ENCODE results near the gene IL19. TPM values are rescaled to one million over a fixed set of nuclear protein-coding genes. Genes with fewer than 3 reads are reported as not detected.

Gene IL19
- total RNA-seq, 1 experiment from 2014 or later = not detected

DNA sequence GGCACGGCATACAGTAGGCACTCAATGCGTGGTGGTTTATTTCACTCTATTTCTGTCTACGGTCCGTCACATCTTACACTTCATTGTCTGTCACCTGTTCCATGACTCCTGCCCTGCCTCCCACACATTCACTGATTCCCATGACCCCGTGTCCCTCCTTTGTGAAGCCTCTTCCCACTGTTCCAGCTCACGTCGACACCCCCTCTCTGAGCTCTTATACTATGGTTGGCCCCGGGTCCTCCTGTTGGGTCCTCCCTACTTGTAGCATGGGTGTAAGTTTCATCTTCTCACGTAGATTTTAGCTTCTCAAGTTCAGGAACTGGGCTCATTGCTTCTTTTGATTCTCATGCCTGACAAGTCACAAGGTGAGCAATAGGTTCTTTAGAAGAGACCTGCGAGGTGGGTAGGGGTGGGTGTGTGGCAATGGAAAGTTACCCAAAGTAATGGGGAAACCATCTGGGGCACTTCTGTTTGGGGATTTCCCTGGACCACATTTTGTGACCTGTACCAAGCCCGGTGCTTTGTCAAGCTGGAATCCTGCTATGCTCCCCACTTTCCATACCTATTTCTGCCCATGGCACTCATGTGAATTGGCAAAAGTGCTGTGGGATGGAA, 23.8 kb downstream of the IL19 start:
- H3K14ac ChIP-seq (ENCODE audit: insufficient read depth, low read length) = no peak overlapping the region; the same call in 1 of the 2 replicates
- H2AFZ ChIP-seq (ENCODE audit: low read length) = no peak overlapping the region
- no peaks in the 10 kb centered on the region for H3K36me3 Mint-ChIP-seq (ENCODE audit: insufficient read depth in 1 of 3, low read depth in 3 of 3)
- TF ChIP-seq, protein P1, sequence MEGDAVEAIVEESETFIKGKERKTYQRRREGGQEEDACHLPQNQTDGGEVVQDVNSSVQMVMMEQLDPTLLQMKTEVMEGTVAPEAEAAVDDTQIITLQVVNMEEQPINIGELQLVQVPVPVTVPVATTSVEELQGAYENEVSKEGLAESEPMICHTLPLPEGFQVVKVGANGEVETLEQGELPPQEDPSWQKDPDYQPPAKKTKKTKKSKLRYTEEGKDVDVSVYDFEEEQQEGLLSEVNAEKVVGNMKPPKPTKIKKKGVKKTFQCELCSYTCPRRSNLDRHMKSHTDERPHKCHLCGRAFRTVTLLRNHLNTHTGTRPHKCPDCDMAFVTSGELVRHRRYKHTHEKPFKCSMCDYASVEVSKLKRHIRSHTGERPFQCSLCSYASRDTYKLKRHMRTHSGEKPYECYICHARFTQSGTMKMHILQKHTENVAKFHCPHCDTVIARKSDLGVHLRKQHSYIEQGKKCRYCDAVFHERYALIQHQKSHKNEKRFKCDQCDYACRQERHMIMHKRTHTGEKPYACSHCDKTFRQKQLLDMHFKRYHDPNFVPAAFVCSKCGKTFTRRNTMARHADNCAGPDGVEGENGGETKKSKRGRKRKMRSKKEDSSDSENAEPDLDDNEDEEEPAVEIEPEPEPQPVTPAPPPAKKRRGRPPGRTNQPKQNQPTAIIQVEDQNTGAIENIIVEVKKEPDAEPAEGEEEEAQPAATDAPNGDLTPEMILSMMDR (conservative IDR thresholded peaks at IDR 0.05) = no peak
- no peaks in the 10 kb centered on the region for H3K79me1 ChIP-seq (ENCODE audit: insufficient read depth, low read depth, low read length, poor library complexity, severe bottlenecking)
- WGBS (ENCODE audit: extremely low coverage, insufficient read length, low lambda C conversion rate) = no CpG with 5 or more reads among the region's 11 CpGs
- no peaks in the 10 kb centered on the region for H3K79me2 ChIP-seq (ENCODE audit: insufficient read depth, low read length)
- H4K5ac ChIP-seq (ENCODE audit: insufficient read length, low read depth, low read length) = no peak overlapping the region
- H3K23ac ChIP-seq (ENCODE audit: insufficient read length, low read depth, low read length) = no peak overlapping the region
- H2BK5ac ChIP-seq (ENCODE audit: insufficient read length, low read length) = no peak overlapping the region
- no peak overlapping the region for H2AK5ac ChIP-seq (ENCODE audit: insufficient read length, low read length)
- H2BK120ac ChIP-seq (ENCODE audit: low read depth, low read length, poor library complexity, severe bottlenecking) = no peak overlapping the region
- no peak overlapping the region for H3K4ac ChIP-seq (ENCODE audit: low read depth, low read length)
- no peak overlapping the region for H2BK15ac ChIP-seq (ENCODE audit: low read depth, low read length)
- H3K4me3 Mint-ChIP-seq = no peak overlapping the region; a peak in 1 of 5 replicates
- no peak overlapping the region for H3K9ac ChIP-seq (ENCODE audit: extremely low read depth, insufficient read length, low read length)
- H3K23me2 ChIP-seq (ENCODE audit: insufficient read length, low read depth, low read length, poor library complexity, severe bottlenecking) = no peaks in the 10 kb centered on the region
- H3T11ph ChIP-seq (ENCODE audit: low read length) = no peak overlapping the region
- H3K4me2 ChIP-seq (ENCODE audit: insufficient read depth, insufficient read length, low read length) = no peak overlapping the region
- DNase-seq = no peak
- no peak overlapping the region for H2BK20ac ChIP-seq (ENCODE audit: low read depth, low read length, poor library complexity, severe bottlenecking)
- peak overlapping the region in 1 of 3 experiments; percentile 6; a peak in 1 of 7 replicates for H3K27ac Mint-ChIP-seq
- H3K4me1 ChIP-seq (ENCODE audit: insufficient read depth, low read length) = no peaks in the 10 kb centered on the region
- H3K9me3 ChIP-seq (ENCODE audit: control insufficient read depth, low read depth, low read length) = no peaks in the 10 kb centered on the region
- H4K20me1 ChIP-seq (ENCODE audit: control insufficient read depth, insufficient read depth, insufficient read length) = no peaks in the 10 kb centered on the region
- H3K27me3 ChIP-seq (ENCODE audit: insufficient read depth, low read length) = no peaks in the 10 kb centered on the region
- H3K18ac ChIP-seq (ENCODE audit: insufficient read length, low read depth, low read length) = no peak overlapping the region
- H3K4me1 Mint-ChIP-seq = peaks cover 10 to 11% of the 10 kb centered on the region in 2 experiments
- H3K27me3 Mint-ChIP-seq (ENCODE audit: low read depth) = peaks cover 18% of the 10 kb centered on the region
- no peaks in the 10 kb centered on the region; a peak in 1 of 5 replicates for H3K9me3 Mint-ChIP-seq
- H4K8ac ChIP-seq (replicated peaks; ENCODE audit: insufficient read length, low read depth, low read length) = no peak overlapping the region
- H4K91ac ChIP-seq (ENCODE audit: insufficient read length, low read depth, low read length) = no peak overlapping the region
- H2BK12ac ChIP-seq (ENCODE audit: insufficient read length, low read depth, low read length) = no peak overlapping the region
- H3K56ac ChIP-seq (ENCODE audit: insufficient read length, low read depth, low read length) = no peak overlapping the region
- H3K27ac ChIP-seq (ENCODE audit: insufficient read length, low read depth, low read length) = no peak overlapping the region

Measured in H9 (cell line).